Naive B cell (primary cell): ENCODE data around the gene RHBDF2. TPM values are rescaled to one million over a fixed set of nuclear protein-coding genes. Genes with fewer than 3 reads are reported as not detected.
"Not testable (repeated sequence)": the region's sequence is repeated elsewhere in the genome, so short reads cannot be mapped to it uniquely, and the experiment has no call there.

Experiments
- ATAC-seq, 2 donors: fragments of 150-1000 bp; cut with Tn5 transposase; 2 replicates each; pipeline ENCODE4 v1.10.0; 2021; ENCODE audit warnings: low read depth in 2 of 2, mild to moderate bottlenecking in 2 of 2, moderate library complexity in 2 of 2
- DNase-seq: peaks from one replicate; pipeline ENCODE4 v3.0.0; 2022
- H3K27ac Mint-ChIP-seq, 6 donors: one replicate each; pipeline ENCODE4 v1.8.0; 2020 to 2022; ENCODE audit warnings: mild to moderate bottlenecking in 6 of 6, mixed read lengths in 6 of 6, moderate library complexity in 5 of 6, inconsistent platforms in 2 of 6
- H3K27me3 Mint-ChIP-seq, 3 donors: one replicate each; pipeline ENCODE4 v1.8.0; 2021 to 2022; ENCODE audit warnings: mixed read lengths in 3 of 3, mild to moderate bottlenecking in 1 of 3
- H3K36me3 Mint-ChIP-seq, 2 donors: one replicate each; pipeline ENCODE4 v1.8.0; 2020 to 2022; ENCODE audit warnings: mixed read lengths in 2 of 2, inconsistent platforms in 1 of 2, mild to moderate bottlenecking in 1 of 2
- H3K4me1 Mint-ChIP-seq, 3 donors: one replicate each; pipeline ENCODE4 v1.8.0; 2020 to 2022; ENCODE audit warnings: mixed read lengths in 3 of 3, inconsistent platforms in 1 of 3, mild to moderate bottlenecking in 1 of 3, moderate library complexity in 1 of 3
- H3K4me3 Mint-ChIP-seq, 8 donors: one replicate each; pipeline ENCODE4 v1.8.0; 2020 to 2022; ENCODE audit warnings: mild to moderate bottlenecking in 8 of 8, mixed read lengths in 8 of 8, moderate library complexity in 8 of 8, inconsistent platforms in 2 of 8
- H3K9me3 Mint-ChIP-seq, 7 donors: one replicate each; pipeline ENCODE4 v1.8.0; 2020 to 2022; ENCODE audit warnings: mixed read lengths in 7 of 7, mild to moderate bottlenecking in 5 of 7, inconsistent platforms in 2 of 7, moderate library complexity in 1 of 7
- polyA plus RNA-seq, 6 donors: library from polyadenylated mRNA; unstranded; fragments of 300-500 nt; fragmentation: Illumina TruSeq; gene quantifications; one replicate each; pipeline ENCODE4 v1.2.3, GENCODE V29; 2021; ENCODE audit warnings: low read depth in 6 of 6

RHBDF2 gene
- polyA plus RNA-seq, 6 donors from 2014 or later: 44.0 to 148 (median 51.7) TPM

DNA sequence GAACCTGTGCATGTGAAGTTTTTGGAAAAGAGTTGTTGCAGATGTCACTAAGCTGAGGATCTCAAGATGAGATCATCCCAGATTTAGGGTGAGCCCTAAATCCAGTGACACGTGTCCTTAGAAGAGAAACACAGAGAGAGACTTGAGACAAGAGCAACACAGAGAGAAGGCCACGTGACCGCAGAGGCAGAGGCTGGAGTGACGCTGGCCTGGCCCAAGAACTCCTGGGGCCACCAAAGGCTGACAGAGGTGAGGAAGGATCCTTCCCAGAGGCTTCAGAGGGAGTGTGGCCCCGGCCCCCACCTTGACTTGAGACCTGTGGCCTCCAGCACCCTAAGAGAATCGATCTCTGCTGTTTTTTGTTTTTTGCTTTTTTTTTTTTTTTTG is 12.1 kb upstream of the RHBDF2 start:
- peak overlapping the region; percentile 55 to 96 (median 72) for H3K27ac Mint-ChIP-seq
- no peak for ATAC-seq
- H3K9me3 Mint-ChIP-seq: no peaks in the 10 kb centered on the region
- DNase-seq: no peak
- no peaks in the 10 kb centered on the region for H3K36me3 Mint-ChIP-seq
- peaks cover 0 to 7% (median 0%) of the 10 kb centered on the region in 3 donors for H3K27me3 Mint-ChIP-seq
- peaks cover 11 to 20% (median 16%) of the 10 kb centered on the region in 3 donors for H3K4me1 Mint-ChIP-seq
- peak overlapping the region in 2 of 8 donors; percentile 23 to 56 for H3K4me3 Mint-ChIP-seq

- Mint-ChIP-seq H3K4me1 (peaks cover 11 to 23% (median 16%) of the 10 kb centered on the region in 3 donors), H3K27ac (peak overlapping the region; percentile 55 to 96 (median 72)), H3K27me3 (peaks cover 0 to 13% (median 0%) of the 10 kb centered on the region in 3 donors), H3K9me3 (no peaks in the 10 kb centered on the region), H3K4me3 (peak overlapping the region in 3 of 8 donors; percentile 23 to 77 (median 56)), H3K36me3 (no peaks in the 10 kb centered on the region)
- ATAC-seq (no peak), DNase-seq (no peak)
Measured at GRCh38 chr17:76512366-76513305, 11.4 kb upstream of the RHBDF2 start.

DNA sequence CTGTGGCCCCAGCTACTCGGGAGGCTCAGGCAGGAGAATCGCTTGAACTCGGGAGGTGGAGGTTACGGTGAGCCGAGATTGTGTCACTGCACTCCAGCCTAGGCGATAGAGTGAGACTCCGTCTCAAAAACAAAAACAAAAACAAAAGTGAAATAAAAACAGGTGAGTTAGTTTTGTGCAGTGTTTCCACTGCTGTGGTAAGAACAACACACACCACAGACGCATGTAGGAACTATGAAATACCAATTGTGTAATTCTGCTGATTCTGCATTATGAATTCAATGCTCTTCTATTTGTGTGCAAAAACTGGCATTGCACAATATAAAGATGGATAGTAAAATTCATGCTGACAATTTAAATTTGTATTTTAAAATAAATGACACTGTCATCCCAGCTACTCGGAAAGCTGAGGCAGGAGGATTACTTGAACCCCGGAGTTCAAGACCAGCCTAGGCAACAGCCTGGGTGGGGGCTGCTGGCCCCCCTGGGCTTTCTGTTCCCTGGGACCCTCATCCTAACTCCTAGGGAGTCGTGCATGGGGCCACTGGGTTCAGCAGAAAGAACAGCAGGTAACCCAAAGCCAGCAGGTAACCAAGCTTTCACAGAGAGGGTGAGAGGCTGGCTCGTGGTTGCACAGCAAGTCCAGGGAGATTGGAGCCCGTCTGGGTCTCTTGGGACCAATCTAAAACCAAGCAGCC is 10.6 kb upstream of the RHBDF2 start:
- Mint-ChIP-seq H3K4me1 (peaks cover 11 to 26% (median 16%) of the 10 kb centered on the region in 3 donors), H3K9me3 (no peaks in the 10 kb centered on the region), H3K27ac (peak overlapping the region in 2 of 6 donors; percentile 59 to 96), H3K36me3 (no peaks in the 10 kb centered on the region), H3K27me3 (peaks cover 0 to 14% (median 0%) of the 10 kb centered on the region in 3 donors), H3K4me3 (no peak overlapping the region)
- DNase-seq (no peak), ATAC-seq (no peak)

GRCh38 chr17:76510831-76511244 is 9.6 kb upstream of the RHBDF2 start:
- peaks cover 17 to 29% (median 20%) of the 10 kb centered on the region in 3 donors for H3K4me1 Mint-ChIP-seq

GRCh38 chr17:76508472-76509063 is 7.3 kb upstream of the RHBDF2 start:
- Mint-ChIP-seq H3K27me3 (peaks cover 0 to 14% (median 0%) of the 10 kb centered on the region in 3 donors), H3K27ac (peak overlapping the region in 1 of 6 donors; percentile 58), H3K4me1 (peaks cover 11 to 23% (median 15%) of the 10 kb centered on the region in 3 donors)
- not testable (repeated sequence) for H3K36me3 Mint-ChIP-seq, H3K4me3 Mint-ChIP-seq, H3K9me3 Mint-ChIP-seq, ATAC-seq, DNase-seq

More at GRCh38 chr17:76510831-76511244, 9.6 kb upstream of the RHBDF2 start:
- Mint-ChIP-seq H3K4me3 (no peak overlapping the region), H3K36me3 (no peaks in the 10 kb centered on the region), H3K27me3 (peaks cover 0 to 14% (median 0%) of the 10 kb centered on the region in 3 donors), H3K9me3 (no peaks in the 10 kb centered on the region), H3K27ac (no peak overlapping the region)
- no peak for DNase-seq
- no peak for ATAC-seq

- Mint-ChIP-seq H3K9me3 (no peaks in the 10 kb centered on the region), H3K4me3 (peak overlapping the region in 1 of 8 donors; percentile 57), H3K4me1 (peaks cover 23 to 39% (median 28%) of the 10 kb centered on the region in 3 donors), H3K27ac (peak overlapping the region in 5 of 6 donors; percentile 20 to 81 (median 47)), H3K27me3 (peaks cover 0 to 14% (median 0%) of the 10 kb centered on the region in 3 donors), H3K36me3 (no peaks in the 10 kb centered on the region)
- ATAC-seq (peak; percentile 75 to 77), DNase-seq (peak; percentile 88)
Measured at GRCh38 chr17:76506408-76507345, 5.5 kb upstream of the RHBDF2 start.

GRCh38 chr17:76504117-76504516 is 2.9 kb upstream of the RHBDF2 start:
- Mint-ChIP-seq H3K36me3 (peaks cover 0 to 10% of the 10 kb centered on the region in 2 donors), H3K4me1 (peaks cover 37 to 44% (median 38%) of the 10 kb centered on the region in 3 donors), H3K9me3 (no peaks in the 10 kb centered on the region), H3K27ac (peak overlapping the region in 5 of 6 donors; percentile 35 to 96 (median 68)), H3K4me3 (peak overlapping the region in 5 of 8 donors; percentile 15 to 72 (median 48)), H3K27me3 (peaks cover 0 to 14% (median 0%) of the 10 kb centered on the region in 3 donors)
- DNase-seq (no peak), ATAC-seq (no peak)

DNA sequence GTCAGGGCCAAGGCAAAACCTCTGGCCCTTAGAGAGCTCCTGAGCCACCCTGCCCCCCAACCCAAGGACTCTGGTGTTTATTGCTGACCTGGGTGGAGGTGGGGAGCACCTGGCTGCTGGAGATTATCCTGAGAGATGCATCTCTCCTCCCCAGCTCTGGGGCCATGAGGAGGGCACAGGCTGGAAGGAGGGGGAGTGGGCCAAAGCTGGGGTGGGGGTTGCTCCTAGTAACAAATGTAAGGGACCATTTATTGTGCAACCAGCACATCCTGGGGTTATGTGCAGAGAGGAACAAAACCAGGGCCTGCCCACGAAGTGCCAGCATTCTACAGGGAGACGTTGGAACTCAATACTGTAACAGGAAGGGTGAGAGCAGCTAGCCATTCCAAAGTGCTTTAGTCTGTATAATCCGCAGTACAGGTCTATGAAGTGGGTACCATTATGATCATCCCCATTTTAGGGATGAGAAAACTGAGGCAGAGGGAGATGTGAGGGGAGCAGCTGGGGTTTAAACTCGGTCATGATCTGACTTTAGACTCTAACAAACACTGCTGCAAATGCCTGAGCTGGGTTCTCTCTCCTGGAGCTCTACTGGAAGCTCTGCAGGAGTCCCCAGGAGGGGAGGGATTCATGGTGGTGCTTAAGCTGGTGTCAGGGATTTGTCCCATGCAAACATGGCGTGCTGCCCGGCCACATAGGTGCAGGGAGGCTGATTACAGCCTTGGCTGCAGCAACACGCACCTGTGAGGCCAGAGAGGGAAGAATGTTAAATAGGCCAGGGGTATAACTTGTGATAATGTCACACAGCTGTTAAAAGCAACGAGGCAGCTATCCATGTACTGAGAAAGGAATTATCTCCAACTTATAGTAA is 1.4 kb upstream of the RHBDF2 start:
- Mint-ChIP-seq H3K36me3 (peaks cover 0 to 10% of the 10 kb centered on the region in 2 donors), H3K27ac (peak overlapping the region in 4 of 6 donors; percentile 82 to 97 (median 92)), H3K9me3 (no peaks in the 10 kb centered on the region), H3K4me1 (peaks cover 52 to 57% (median 54%) of the 10 kb centered on the region in 3 donors), H3K27me3 (no peaks in the 10 kb centered on the region), H3K4me3 (peak overlapping the region in 7 of 8 donors; percentile 56 to 95 (median 85))
- ATAC-seq (no peak), DNase-seq (no peak)

DNA sequence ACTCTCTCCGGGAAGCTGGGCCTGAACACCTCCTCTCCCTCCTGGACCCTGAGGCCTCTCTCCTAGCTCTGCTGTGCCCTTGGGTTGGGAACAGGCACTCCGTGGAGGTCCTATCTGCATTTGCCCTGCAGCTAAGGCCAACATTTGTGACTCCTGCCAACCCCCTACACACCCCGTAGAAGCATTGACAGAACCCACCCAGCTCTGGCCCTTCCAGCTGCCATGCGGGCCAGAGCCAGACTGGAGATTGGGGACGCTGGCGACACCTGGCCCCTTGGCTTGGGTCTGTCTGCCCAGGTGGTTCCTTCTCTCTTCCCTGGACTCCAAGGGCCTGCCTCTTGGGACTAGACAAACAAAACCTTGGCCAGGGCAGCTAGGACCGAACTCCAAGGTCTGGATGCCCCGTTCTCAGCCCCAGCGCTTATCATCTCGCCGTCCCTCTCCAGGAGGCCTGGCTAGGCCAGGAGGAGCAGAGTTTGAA is 644 bp upstream of the RHBDF2 start:
- Mint-ChIP-seq H3K36me3 (peaks cover 0 to 10% of the 10 kb centered on the region in 2 donors), H3K4me1 (peaks cover 59 to 61% (median 61%) of the 10 kb centered on the region in 3 donors), H3K27me3 (no peaks in the 10 kb centered on the region), H3K9me3 (no peaks in the 10 kb centered on the region), H3K4me3 (peak overlapping the region; percentile 84 to 99 (median 93)), H3K27ac (peak overlapping the region; percentile 95 to 99 (median 97))
- ATAC-seq (no peak), DNase-seq (no peak)

- Mint-ChIP-seq H3K4me1 (peaks cover 62 to 64% (median 63%) of the 10 kb centered on the region in 3 donors), H3K27ac (peak overlapping the region; percentile 0 to 98 (median 93)), H3K36me3 (peaks cover 0 to 10% of the 10 kb centered on the region in 2 donors), H3K4me3 (peak overlapping the region; percentile 84 to 100 (median 98)), H3K9me3 (no peaks in the 10 kb centered on the region), H3K27me3 (no peaks in the 10 kb centered on the region)
- DNase-seq (no peak), ATAC-seq (peak; percentile 5 to 11)
Measured at GRCh38 chr17:76500747-76501017, 541 bp downstream of the RHBDF2 start.

GRCh38 chr17:76500074-76500746 is 1.0 kb downstream of the RHBDF2 start:
- peak overlapping the region; percentile 84 to 100 (median 98) for H3K4me3 Mint-ChIP-seq
- peak overlapping the region; percentile 0 to 98 (median 93) for H3K27ac Mint-ChIP-seq
- no peaks in the 10 kb centered on the region for H3K27me3 Mint-ChIP-seq
- DNase-seq: no peak
- peaks cover 0 to 10% of the 10 kb centered on the region in 2 donors for H3K36me3 Mint-ChIP-seq
- no peak for ATAC-seq
- peaks cover 65 to 68% (median 66%) of the 10 kb centered on the region in 3 donors for H3K4me1 Mint-ChIP-seq
- no peaks in the 10 kb centered on the region for H3K9me3 Mint-ChIP-seq
